Upper lobe of left lung (tissue), 6 donors: ENCODE data around the gene PPTC7. TPM values are rescaled to one million over a fixed set of nuclear protein-coding genes. Genes with fewer than 3 reads are reported as not detected.
"Not testable (repeated sequence)": the region's sequence is repeated elsewhere in the genome, so short reads cannot be mapped to it uniquely, and the experiment has no call there.

Experiments
- ATAC-seq, 2 donors: fragments of 200-7000 bp; cut with Tn5 transposase; one replicate each; pipeline ENCODE4 v1.9.1; 2022; ENCODE audit warnings: mild to moderate bottlenecking in 2 of 2, moderate library complexity in 2 of 2; ENCODE audit not compliant: low FRiP score in 2 of 2
- DNase-seq, 2 donors: peaks; one replicate each; pipeline ENCODE4 v3.0.0-alpha.2; 2019 to 2020
- H3K27ac ChIP-seq, 4 donors: fragments of 200-600 bp; sonication (generic); one replicate each; pipeline ENCODE4 v1.5.1; 2016 to 2019
- H3K27me3 ChIP-seq, 4 donors: fragments of 200-600 bp; sonication (generic); one replicate each; pipeline ENCODE4 v1.5.1; 2017 to 2019
- H3K36me3 ChIP-seq, 4 donors: fragments of 200-600 bp; sonication (generic); one replicate each; pipeline ENCODE4 v1.5.1; 2016 to 2019
- H3K4me1 ChIP-seq, 4 donors: fragments of 200-600 bp; sonication (generic); one replicate each; pipeline ENCODE4 v1.5.1; 2018 to 2019
- H3K4me3 ChIP-seq, 4 donors: fragments of 200-600 bp; sonication (generic); one replicate each; pipeline ENCODE4 v1.5.1; 2017 to 2019; ENCODE audit warnings: mild to moderate bottlenecking in 2 of 4, moderate library complexity in 1 of 4
- H3K9me3 ChIP-seq, 4 donors: fragments of 200-600 bp; sonication (generic); one replicate each; pipeline ENCODE4 v1.5.1; 2018 to 2019
- EP300 ChIP-seq, 4 donors: sonication (generic); formaldehyde crosslinking; IDR thresholded peaks; one replicate each; pipeline ENCODE4 v1.5.1; 2017; ENCODE audit warnings: antibody characterized with exemption in 4 of 4, control low read depth in 2 of 4
- POLR2A ChIP-seq, 4 donors: fragments of 450-650 bp; IDR thresholded peaks; one replicate each; pipeline ENCODE4 v1.5.1; 2016 to 2017; ENCODE audit warnings: antibody characterized with exemption in 4 of 4, mild to moderate bottlenecking in 2 of 4
- POLR2AphosphoS5 ChIP-seq, 2 donors: sonication (generic); formaldehyde crosslinking; IDR thresholded peaks; one replicate each; pipeline ENCODE4 v1.5.1; 2017; ENCODE audit warnings: antibody characterized with exemption in 2 of 2
- WGBS, 2 donors: methylation state at CpG; one replicate each; pipeline ENCODE4 v1.1.5; 2017 to 2018; 5-methylcytosine and 5-hydroxymethylcytosine counted together
- total RNA-seq, 6 donors: library from RNA; depleted of rRNA in 4 of 6; stranded (reverse); fragments of >200 nt in 4 of 6; gene quantifications; one replicate each; pipeline versions ENCODE4 v1.1.0 to v1.2.1, GENCODE V29; 2016 to 2021
- TF ChIP-seq, protein P1 (sequence below), 6 experiments: fragments of 450-650 bp in 4 of 6; fragments of 200-600 bp in 2 of 6; sonication (generic) in 2 of 6; IDR thresholded peaks; one replicate each; pipeline ENCODE4 v1.5.1; 2016 to 2019; ENCODE audit warnings: antibody characterized with exemption in 6 of 6
- donor health status: DM: no; HTN: no; CAD: no; lungs with moderate emphysema.
- donor health status: DM: no; HTN: yes; CAD: no; lungs with severe emphysema.

PPTC7 gene
- total RNA-seq, 6 donors from 2014 or later: 22.0 to 40.8 (median 25.2) TPM

DNA sequence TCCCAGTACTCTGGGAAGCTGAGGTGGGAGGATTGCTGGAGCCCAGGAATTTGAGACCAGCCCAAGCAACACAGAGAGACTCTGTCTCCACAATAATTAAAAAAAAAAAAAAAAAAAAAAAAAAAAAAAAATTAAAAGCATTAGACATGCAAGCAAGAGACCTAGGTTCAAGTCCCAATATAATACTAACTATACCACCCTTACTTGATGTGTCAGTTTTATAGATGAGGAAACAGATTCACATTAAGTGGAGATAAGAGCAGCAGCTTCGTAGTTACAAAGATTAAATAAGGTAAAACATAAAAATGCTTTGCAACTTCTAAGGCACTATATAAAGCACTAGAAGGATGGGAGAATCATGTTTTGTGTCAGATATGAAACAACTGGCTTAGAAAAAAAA, 9.1 kb downstream of the PPTC7 start:
- no peaks in the 10 kb centered on the region for H3K27me3 ChIP-seq
- peaks cover 0 to 13% (median 5%) of the 10 kb centered on the region in 4 donors for H3K9me3 ChIP-seq
- ATAC-seq (no peak), DNase-seq (no peak)
- H3K27ac ChIP-seq: no peak overlapping the region
- WGBS, 2 donors: 78 to 79% methylated on average over 1 of the region's 1 CpG
- TF ChIP-seq POLR2AphosphoS5 (IDR thresholded peaks at IDR 0.05) (no peak), EP300 (IDR thresholded peaks at IDR 0.05) (no peak), POLR2A (IDR thresholded peaks at IDR 0.05) (no peak)
- TF ChIP-seq, protein P1, sequence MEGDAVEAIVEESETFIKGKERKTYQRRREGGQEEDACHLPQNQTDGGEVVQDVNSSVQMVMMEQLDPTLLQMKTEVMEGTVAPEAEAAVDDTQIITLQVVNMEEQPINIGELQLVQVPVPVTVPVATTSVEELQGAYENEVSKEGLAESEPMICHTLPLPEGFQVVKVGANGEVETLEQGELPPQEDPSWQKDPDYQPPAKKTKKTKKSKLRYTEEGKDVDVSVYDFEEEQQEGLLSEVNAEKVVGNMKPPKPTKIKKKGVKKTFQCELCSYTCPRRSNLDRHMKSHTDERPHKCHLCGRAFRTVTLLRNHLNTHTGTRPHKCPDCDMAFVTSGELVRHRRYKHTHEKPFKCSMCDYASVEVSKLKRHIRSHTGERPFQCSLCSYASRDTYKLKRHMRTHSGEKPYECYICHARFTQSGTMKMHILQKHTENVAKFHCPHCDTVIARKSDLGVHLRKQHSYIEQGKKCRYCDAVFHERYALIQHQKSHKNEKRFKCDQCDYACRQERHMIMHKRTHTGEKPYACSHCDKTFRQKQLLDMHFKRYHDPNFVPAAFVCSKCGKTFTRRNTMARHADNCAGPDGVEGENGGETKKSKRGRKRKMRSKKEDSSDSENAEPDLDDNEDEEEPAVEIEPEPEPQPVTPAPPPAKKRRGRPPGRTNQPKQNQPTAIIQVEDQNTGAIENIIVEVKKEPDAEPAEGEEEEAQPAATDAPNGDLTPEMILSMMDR (IDR thresholded peaks at IDR 0.05): no peak
- no peak overlapping the region for H3K4me3 ChIP-seq
- H3K4me1 ChIP-seq: peaks cover 24 to 42% (median 27%) of the 10 kb centered on the region in 4 donors
- no peaks in the 10 kb centered on the region for H3K36me3 ChIP-seq

DNA sequence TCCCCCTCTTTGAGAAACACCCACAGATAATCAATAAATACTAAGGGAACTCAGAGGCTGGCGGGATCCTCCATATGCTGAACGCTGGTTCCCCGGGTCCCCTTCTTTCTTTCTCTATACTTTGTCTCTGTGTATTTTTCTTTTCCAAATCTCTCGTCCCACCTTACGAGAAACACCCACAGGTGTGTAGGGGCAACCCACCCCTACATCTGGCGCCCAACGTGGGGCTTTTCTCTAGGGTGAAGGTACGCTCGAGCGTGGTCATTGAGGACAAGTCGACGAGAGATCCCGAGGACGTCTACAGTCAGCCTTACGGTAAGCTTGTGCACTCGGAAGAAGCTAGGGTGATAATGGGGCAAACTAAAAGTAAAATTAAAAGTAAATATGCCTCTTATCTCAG, 12.3 kb downstream of the PPTC7 start:
- peaks cover 0 to 13% (median 5%) of the 10 kb centered on the region in 4 donors for H3K9me3 ChIP-seq
- 96 to 98% methylated on average over 16 of the region's 16 CpGs for WGBS, 2 donors
- H3K27ac ChIP-seq, H3K36me3 ChIP-seq, DNase-seq, ATAC-seq, H3K27me3 ChIP-seq, H3K4me3 ChIP-seq: not testable (repeated sequence)
- H3K4me1 ChIP-seq: peaks cover 13 to 31% (median 19%) of the 10 kb centered on the region in 4 donors

DNA sequence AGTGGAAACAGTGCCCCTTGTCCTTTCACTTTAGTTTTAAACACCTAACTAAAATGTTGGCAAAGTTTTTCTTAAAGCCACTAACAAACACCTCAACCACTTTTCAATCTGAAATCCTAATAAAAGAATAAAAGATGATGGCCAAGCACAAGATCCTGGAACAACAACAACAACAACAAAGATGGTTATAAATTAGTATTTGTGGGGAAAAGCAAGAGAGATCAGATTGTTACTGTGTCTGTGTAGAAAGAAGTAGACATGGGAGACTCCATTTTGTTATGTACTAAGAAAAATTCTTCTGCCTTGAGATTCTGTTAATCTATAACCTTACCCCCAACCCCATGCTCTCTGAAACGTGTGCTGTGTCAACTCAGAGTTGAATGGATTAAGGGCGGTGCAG, 13.3 kb downstream of the PPTC7 start:
- Histone ChIP-seq H3K4me1 (peaks cover 10 to 24% (median 17%) of the 10 kb centered on the region in 4 donors), H3K9me3 (peaks cover 0 to 13% (median 5%) of the 10 kb centered on the region in 4 donors)
- not testable (repeated sequence) for H3K27me3 ChIP-seq, H3K36me3 ChIP-seq, H3K4me3 ChIP-seq, H3K27ac ChIP-seq, ATAC-seq, DNase-seq
- 88% methylated on average over 1 of the region's 2 CpGs; no CpG with 5 or more reads in 1 of the 2 donors for whole genome bisulfite sequencing, 2 donors

DNA sequence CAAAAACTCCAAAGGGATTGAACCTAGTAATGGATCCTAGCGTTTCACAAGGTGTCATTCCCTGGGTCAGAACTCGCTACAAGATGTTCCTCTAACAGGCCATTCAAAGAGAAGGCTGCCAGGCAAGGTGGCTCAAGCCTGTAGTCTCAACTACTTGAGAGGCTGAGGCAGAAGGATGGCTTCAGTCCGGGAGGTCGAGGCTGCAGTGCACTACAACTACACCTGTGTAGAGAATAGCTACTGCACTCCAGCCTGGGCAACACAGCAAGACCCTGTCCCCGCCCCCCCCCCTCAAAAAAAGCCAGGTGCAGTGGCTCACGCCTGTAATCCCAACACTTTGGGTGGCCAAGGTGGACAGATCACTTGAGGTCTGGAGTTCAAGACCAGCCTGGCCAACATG, 14.4 kb downstream of the PPTC7 start:
- Histone ChIP-seq H3K9me3 (peaks cover 0 to 13% (median 5%) of the 10 kb centered on the region in 4 donors), H3K27ac (no peak overlapping the region), H3K36me3 (no peaks in the 10 kb centered on the region), H3K4me1 (peaks cover 12 to 25% (median 20%) of the 10 kb centered on the region in 4 donors), H3K4me3 (no peak overlapping the region), H3K27me3 (no peaks in the 10 kb centered on the region)
- 83 to 94% methylated on average over 2 to 6 of the region's 6 CpGs for whole genome bisulfite sequencing, 2 donors
- DNase-seq (no peak), ATAC-seq (no peak)
- TF ChIP-seq EP300 (IDR thresholded peaks at IDR 0.05) (no peak), POLR2A (IDR thresholded peaks at IDR 0.05) (no peak), POLR2AphosphoS5 (IDR thresholded peaks at IDR 0.05) (no peak)
- TF ChIP-seq, protein P1 (IDR thresholded peaks at IDR 0.05): no peak

DNA sequence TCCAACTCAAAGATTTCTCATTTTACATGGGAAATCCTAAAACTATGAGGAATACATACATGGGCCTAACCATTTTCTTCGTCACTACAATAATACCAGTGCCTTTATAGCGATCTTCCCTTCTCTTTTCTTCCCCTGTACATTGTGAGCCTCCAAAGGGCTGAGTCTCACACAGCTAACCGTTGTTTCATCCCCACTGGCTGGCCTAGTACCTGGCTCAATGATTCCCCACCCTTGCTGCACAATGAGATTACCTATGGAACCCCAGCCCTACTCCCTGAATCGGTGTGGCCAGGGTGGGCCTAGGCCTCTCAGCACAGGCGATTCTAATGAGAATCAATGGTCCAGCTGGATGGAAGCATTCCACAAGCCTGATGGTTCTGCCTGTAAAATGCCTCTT, 16.1 kb downstream of the PPTC7 start:
- H3K27ac ChIP-seq: no peak overlapping the region
- ATAC-seq: no peak
- WGBS, 2 donors: 91 to 95% methylated on average over 5 of the region's 5 CpGs
- no peak overlapping the region for H3K4me3 ChIP-seq
- no peaks in the 10 kb centered on the region for H3K27me3 ChIP-seq
- H3K36me3 ChIP-seq: no peaks in the 10 kb centered on the region
- no peak for DNase-seq
- no peak for TF ChIP-seq POLR2AphosphoS5 (IDR thresholded peaks at IDR 0.05)
- TF ChIP-seq POLR2A (IDR thresholded peaks at IDR 0.05): no peak
- no peak for TF ChIP-seq EP300 (IDR thresholded peaks at IDR 0.05)
- TF ChIP-seq, protein P1 (IDR thresholded peaks at IDR 0.05): no peak
- peaks cover 20 to 37% (median 32%) of the 10 kb centered on the region in 4 donors for H3K4me1 ChIP-seq
- peaks cover 0 to 11% (median 5%) of the 10 kb centered on the region in 4 donors for H3K9me3 ChIP-seq
